Measurements from ENCODE around the gene MALT1.

DNA sequence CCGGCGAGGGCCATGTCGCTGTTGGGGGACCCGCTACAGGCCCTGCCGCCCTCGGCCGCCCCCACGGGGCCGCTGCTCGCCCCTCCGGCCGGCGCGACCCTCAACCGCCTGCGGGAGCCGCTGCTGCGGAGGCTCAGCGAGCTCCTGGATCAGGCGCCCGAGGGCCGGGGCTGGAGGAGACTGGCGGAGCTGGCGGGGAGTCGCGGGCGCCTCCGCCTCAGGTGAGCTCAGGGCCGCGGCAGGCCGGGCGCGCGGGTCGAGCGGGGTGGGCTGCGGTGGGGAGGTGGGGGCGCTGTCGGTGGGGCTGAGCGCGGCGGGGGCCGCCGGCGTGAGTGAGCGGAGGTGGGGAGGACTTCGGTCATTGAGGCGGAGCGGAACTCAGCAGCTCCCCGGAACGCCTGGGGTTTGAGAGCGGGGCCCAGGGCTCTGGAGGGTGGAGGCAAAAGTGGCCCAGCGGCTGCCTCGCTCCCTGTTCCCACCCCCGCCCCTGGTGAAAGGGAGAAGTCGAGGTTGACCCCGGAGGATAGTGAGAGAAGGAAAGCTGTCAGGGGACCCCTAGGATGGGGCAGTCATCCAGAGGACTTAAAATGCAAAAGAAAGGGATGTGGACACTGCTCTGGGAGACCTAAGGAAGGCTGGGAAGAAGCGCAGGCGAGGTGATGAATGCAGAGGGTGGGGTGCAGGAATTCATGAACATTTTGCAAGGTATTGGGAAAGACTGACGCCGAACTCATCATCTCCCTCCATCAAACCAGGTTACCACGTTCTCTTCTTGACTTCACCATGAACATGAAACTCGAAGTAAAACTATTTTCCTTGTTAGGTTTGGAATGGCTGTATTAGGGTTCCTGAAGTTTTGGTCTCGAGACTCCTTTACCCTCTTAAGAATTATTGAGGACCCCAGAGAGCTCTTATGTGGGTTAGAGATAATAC is 633 bp downstream of the MALT1 start:
- TF ChIP-seq, protein P1, sequence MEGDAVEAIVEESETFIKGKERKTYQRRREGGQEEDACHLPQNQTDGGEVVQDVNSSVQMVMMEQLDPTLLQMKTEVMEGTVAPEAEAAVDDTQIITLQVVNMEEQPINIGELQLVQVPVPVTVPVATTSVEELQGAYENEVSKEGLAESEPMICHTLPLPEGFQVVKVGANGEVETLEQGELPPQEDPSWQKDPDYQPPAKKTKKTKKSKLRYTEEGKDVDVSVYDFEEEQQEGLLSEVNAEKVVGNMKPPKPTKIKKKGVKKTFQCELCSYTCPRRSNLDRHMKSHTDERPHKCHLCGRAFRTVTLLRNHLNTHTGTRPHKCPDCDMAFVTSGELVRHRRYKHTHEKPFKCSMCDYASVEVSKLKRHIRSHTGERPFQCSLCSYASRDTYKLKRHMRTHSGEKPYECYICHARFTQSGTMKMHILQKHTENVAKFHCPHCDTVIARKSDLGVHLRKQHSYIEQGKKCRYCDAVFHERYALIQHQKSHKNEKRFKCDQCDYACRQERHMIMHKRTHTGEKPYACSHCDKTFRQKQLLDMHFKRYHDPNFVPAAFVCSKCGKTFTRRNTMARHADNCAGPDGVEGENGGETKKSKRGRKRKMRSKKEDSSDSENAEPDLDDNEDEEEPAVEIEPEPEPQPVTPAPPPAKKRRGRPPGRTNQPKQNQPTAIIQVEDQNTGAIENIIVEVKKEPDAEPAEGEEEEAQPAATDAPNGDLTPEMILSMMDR (IDR thresholded peaks at IDR 0.05) = peak; percentile 42
- TF ChIP-seq EZH2 (IDR thresholded peaks at IDR 0.05) (no peak), EZH2phosphoT487 (IDR thresholded peaks at IDR 0.05) (no peak)
